ENCODE data around the gene GPLD1.
A peak's percentile ranks its signal among the peaks of the same experiment; 100 is the strongest.
"Not testable (repeated sequence)": the region's sequence is repeated elsewhere in the genome, so short reads cannot be mapped to it uniquely, and the experiment has no call there.

The GPLD1 gene

DNA sequence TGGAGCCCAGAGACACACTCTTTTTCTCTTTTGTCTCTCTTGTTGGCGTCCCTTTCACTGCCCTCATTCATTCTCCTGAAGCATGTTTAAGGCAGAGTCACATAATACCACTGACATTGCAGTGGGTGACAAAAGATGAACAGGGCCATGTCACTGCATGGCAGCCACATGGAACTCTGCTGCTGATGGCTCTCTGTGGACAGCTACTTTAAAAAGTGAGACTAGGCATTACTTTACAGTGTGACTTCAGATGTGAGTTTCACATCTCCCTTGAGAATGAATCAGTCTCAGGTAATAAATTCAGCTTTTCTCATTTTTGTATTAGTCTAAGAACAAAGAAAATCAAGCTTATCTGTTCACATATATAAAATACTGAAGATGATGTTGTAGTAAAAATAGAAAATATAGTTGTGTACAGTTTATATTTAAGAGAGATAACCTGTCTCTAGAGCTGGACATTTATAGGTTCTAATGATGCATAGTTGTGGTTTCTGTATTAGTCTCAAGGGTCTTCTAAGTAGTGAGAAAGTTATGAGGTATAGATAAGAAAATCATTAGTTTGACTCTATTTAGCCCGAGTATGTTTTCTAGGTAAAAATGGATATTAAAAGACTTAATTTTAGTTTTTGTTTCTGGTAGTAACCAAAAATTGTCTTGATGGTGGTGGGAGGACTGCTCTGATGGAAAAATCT, 80.5 kb downstream of the GPLD1 start:
- DNase-seq: no peak

GRCh38 chr6:24405262-24405661, 84.1 kb downstream of the GPLD1 start:
- no peak for DNase-seq

- no peak for DNase-seq
Measured at GRCh38 chr6:24403501-24403824, 85.9 kb downstream of the GPLD1 start.

DNA sequence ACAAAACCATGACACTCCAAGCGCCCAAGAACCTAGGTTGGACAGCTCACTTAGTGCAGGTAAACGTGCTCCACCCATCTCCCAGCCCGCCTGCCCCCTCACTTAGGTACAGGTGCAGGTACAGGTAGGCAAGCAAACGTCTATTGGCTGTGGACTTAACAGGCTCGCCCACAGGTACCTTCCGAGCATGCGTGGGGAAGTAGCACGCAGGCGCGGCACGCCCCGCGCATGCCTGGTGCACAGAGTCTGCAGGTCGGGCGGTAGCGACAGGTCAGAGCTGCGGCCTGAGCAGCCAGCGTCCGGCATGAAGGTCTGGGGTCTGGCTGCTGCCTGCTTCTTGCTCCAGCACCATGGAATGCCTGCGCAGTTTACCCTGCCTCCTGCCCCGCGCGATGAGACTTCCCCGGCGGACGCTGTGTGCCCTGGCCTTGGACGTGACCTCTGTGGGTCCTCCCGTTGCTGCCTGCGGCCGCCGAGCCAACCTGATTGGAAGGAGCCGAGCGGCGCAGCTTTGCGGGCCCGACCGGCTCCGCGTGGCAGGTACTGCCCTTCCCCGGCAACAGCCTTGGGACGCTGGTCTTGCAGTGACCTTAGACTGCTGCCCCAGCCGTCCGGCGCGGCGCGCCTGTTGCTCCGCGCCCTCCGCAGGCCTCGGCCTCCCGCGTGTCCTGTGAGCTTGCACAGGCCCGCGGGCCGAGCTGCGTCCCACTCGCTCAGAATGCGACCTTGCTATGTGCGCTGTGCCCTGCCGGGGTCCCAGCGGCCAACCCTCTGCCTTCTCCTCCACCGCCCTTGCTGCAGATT, 86.5 kb downstream of the GPLD1 start, which contains the start of gene MRS2:
TSS of gene MRS2 (plus strand) at position 240 of the 804 bp plus-strand sequence. CDS start at position 351, 111 bp downstream.
- DNase-seq: peak; percentile 39 to 64 (median 52)

DNA sequence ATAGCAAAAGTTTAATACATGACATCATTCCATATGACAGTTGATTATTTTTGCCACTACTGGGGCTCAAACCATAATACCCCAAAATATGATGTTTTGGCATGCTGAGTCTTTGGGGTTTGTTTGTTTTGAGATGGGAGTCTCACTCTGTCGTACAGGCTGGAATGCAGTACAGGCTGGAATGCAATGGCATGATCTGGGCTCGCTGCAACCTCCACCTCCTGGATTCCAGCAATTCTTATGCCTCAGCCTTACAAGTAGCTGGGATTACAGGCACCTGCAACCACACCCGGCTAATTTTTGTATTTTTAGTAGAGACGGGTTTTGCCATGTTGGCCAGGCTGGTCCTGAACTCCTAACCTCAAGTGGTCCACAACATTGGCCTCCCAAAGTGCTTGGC, 87.9 kb downstream of the GPLD1 start:
- DNase-seq: no peak

- not testable (repeated sequence) for DNase-seq
Measured at GRCh38 chr6:24400045-24401039, 89.0 kb downstream of the GPLD1 start.

GRCh38 chr6:24397631-24398030, 91.7 kb downstream of the GPLD1 start:
- DNase-seq: no peak

GRCh38 chr6:24396824-24397223, 92.6 kb downstream of the GPLD1 start:
- no peak for DNase-seq

GRCh38 chr6:24394780-24395437, 94.5 kb downstream of the GPLD1 start:
- no peak for DNase-seq

DNA sequence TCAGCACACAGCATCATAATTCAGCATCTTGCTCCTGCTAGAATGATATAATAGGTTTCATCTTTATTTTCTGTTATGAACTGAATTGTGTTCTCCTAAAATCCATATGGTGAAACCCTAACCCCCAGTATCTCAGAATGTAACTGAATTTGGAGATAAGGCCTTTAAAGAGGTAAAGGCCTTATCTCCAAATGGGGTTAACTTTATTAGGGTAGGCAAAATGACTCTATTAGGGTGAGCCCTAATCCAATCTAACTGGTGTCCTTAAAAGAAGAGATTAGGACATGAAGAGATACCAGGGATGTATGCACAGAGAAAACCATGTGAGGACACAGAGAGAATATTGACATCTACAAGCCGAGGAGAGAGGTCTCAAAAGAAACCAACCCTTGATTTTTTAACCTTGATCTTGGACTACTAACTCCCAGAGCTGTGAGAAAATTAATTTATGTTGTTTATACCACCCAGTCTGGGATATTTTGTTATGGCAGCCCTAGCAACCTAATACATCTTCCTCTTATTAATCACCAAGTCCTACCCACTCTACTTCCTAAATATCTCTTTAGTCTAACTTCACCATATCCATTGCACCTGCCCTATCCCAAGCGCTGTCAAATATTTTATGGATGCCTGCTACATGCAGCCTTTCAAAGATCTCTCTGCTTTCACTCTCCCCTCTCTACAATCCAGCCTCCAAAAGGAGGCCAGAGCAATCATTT, 95.2 kb downstream of the GPLD1 start:
- no peak for DNase-seq

DNA sequence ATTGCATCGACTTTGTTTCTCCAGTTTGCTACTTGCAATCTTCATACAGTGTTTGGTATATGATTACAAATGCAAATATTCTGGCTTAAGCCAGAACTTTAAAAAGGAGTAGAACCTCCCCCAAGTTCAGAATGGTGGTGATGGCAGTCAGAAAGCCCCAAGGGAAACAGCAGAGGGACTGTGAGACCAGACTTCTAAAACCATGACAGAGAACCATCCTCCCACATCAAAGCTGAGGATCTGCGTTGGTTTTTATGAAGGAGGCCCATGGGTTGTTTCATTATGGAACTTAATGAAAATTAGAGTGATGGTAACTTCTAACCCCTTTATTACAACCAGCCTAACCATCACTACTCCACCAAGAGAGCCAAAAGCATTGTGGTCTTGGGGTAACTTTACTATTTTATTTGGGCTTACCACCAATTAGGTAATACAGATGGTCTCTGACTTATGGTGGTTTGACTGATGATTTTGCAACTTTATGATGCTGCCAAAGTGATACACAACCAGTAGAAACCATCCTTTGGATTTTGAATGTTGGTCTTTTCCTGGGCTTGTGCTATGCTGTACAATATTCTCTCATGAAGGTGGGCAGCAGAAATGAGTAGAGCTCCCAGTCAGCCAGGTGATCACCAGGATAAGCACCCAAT, 97.5 kb downstream of the GPLD1 start:
- DNase-seq: no peak

DNA sequence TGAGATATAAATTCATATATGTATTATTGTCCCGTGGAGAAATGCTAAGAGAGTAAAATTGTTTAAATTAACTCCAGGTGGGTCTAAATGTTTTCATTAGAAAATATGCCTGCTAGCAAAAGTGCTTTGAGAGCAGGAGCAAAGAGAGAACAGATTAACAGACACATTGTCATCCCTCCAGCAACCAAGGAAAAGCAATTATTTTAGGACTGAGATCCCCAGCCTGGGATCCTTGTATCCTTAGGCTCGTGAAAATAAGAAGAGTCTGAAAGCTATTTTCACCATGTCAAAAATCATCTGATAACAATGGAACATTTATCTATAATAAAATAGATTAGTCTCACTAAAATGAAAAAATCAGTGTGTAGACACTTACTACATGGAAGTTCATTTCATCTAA, 98.2 kb downstream of the GPLD1 start:
- no peak for DNase-seq

- DNase-seq: no peak
Measured at GRCh38 chr6:24387818-24388217, 101.6 kb downstream of the GPLD1 start.

DNA sequence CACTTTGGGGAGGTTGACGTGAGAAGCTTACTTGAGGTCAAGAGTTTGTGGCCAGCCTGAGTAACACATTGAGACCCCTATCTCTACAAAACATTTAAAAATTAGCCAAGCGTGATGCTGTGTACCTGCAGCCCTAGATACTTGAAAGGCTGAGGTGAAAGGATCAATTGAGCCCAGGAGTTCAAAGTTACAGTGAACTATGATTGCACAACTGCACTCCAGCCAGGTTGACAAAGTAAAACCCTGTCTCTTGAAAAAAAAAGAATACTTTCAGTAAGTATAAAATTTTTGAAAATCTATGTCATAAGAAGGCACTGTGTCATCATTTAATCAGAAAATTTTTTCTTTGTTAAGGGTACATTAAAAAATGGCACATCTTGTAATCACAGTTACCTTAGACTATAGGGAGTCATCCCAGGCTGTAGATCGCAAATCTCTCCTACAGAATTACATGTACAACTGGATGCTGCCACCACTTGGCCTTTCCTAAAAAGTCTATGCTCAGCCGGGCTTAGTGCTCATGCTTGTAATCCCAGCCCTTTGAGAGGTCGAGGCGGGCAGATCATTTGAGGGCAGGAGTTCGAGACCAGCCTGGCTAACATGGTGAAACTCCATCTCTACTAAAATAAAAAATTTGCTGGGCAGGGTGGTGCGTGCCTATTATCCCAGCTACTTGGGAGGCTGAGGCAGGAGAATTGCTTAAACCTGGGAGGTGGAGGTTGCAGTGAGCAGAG, 103.7 kb downstream of the GPLD1 start:
- no peak for DNase-seq

GRCh38 chr6:24384369-24385130, 104.8 kb downstream of the GPLD1 start:
- not testable (repeated sequence) for DNase-seq

DNA sequence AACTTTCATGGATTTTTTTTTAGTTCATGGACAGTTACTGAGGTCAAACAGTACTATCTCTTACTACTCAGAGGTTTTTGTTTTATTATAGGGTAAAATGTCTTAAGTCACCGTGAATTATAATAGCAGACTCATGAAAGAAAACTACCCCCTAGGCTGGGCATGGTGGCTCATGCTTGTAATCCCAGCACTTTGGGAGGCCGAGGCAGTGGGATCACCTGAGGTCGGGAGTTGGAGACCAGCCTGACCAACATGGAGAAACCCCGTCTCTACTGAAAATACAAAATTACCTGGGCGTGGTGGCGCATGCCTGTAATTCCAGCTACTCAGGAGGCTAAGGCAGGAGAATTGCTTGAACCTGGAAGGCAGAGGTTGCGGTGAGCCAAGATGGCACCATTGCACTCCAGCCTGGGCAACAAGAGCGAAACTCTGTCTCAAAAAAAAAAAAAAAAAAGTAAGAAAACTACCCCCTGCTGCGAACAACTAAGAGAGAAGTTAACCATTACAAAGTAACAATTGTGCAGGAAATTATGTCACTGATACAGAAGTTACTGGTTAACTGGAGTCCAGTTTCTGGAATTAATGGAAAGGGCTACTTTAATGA, 106.4 kb downstream of the GPLD1 start:
- DNase-seq: not testable (repeated sequence)

- no peak for DNase-seq
Measured at GRCh38 chr6:24382220-24382540, 107.2 kb downstream of the GPLD1 start.

- DNase-seq: no peak
Measured at GRCh38 chr6:24381476-24382219, 107.7 kb downstream of the GPLD1 start.
